ENCODE results near the gene TMEM147. TPM values are rescaled to one million over a fixed set of nuclear protein-coding genes. Genes with fewer than 3 reads are reported as not detected.

The TMEM147 gene
- total RNA-seq, 1 experiment from 2014 or later: 231 TPM

DNA sequence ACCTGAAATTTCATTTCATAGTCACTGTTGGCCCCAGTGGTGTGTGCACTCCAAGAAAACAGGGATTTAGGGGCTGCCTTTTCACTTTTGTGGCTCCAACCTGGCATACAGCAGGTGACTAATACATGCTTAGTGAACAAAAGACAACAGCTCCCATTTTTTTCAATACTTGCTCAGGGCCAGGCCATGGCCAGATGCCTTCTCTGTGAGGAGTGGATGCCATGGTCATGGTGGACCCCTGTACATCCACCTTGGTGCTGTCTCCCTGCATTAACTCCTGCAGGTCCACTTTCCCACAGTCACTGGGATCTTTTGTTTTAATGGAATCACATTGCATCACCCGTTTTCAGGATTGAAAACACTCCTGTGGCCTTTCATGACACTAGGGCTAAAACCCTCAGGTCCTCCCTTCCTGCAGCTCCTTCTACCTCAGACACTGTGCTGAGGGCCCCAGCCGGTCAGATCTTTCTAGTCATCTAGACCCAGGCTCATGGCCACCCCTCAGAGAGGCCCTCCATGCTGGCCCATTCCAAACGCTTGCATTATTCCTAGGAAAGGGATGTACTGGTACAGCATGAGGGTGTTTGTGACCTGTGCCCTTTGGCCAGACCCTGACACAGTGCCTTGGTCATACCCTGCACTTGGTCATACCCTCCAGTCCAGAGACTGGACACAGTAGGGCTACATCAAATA lies 1.2 kb upstream of the TMEM147 start:
- no peak for DNase-seq (ENCODE audit: extremely low read depth, low read depth)

DNA sequence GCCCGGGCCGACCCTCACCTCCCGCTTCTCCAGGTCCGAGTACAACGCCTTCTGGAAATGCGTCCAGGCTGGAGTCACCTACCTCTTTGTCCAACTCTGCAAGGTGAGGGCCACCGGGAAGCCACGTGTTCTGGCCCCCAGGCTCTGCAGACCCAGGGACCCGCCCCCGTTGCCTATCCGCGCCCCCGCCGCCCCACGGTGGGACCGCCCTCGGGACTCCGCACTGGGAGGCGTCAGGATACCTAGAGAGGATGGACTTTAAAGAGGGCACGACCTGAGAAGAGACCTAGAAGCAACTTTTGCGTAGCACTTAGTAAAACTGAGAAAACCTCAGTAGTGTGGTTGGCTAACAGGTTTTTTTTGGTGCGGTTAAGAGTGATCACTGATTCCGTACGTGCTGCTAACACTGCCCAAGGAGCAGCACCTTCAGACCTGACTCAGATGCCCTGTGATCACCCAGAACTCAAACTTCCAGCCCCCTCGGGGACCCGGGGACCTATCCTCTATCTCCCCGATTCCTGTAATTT lies 492 bp downstream of the TMEM147 start:
- no peak for DNase-seq (ENCODE audit: extremely low read depth, low read depth)

DNA sequence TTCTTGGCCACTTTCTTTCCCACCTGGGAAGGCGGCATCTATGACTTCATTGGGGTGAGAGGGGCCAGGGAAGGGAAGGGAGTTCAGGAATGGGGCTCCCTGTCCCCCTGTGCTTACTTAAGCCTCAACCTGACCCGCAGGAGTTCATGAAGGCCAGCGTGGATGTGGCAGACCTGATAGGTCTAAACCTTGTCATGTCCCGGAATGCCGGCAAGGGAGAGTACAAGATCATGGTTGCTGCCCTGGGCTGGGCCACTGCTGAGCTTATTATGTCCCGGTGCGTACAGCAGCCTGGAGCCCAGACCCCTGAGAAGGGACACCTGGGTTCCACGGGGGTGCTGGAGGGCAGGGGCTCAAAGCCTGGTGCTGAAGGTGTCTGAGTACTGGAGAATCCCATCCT lies 1.1 kb downstream of the TMEM147 start:
- no peak for DNase-seq (ENCODE audit: extremely low read depth, low read depth)

DNA sequence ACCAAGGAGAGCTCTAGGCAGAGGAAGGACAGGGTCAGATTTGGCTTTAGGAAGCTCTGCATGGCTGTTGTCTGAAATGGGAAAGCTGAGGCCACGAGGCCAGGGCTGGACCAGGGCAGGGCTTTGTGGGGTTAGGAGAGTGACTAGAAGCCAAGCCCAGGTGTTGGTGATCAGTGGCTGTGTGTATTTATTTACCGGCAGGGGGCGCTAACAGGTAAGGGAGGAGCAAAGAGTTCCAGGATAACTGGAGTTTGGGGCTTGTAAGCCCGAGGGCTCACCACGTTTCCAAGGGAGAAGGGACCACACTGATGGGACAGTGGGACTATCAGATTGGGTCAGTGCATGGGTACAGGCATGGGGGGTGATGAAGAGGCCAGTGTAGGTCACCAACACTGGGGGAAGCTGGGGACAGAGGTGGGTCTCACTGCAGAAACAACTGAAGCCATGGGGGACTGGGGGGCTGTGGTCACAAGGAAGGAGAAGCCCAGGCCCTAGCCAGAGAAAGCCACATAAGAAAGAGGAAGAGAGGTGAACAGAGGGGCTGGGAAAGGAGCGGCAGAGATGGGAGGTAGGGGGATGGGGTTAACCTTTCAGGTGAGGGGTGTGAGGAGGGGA lies 3.9 kb downstream of the TMEM147 start:
- DNase-seq (ENCODE audit: extremely low read depth, low read depth): peak; percentile 76

DNA sequence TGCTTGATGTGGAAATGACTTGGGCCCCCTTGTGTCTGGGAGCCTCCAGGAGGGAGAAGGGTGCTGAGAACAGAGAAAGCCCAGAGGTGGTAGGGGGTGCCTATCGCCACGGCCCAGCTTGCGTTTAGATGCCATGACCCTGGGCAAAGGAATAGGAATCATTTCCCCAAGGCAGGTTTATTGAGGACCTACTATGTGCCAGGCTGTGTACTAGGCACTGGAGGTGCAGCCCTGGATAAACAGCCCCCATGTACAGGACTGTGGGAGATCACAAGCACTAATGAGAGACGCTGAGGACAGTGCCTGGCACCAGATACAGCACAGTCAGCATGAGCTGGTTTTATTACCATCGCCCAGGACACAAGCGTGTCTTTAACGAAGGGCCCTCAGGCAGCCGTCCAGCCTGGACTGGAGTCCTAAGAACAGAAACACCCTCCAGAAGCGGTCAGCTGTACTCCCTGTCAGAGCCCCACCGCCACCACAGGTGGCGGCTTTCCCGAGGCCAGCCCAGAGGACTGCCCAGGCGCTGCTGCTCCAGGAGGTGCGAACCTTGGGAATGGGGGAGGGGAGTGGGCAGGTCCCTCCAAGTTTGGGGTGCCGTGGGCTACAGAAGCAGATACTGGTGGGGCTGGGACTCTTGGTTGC lies 4.6 kb downstream of the TMEM147 start:
- DNase-seq (ENCODE audit: extremely low read depth, low read depth): no peak

DNA sequence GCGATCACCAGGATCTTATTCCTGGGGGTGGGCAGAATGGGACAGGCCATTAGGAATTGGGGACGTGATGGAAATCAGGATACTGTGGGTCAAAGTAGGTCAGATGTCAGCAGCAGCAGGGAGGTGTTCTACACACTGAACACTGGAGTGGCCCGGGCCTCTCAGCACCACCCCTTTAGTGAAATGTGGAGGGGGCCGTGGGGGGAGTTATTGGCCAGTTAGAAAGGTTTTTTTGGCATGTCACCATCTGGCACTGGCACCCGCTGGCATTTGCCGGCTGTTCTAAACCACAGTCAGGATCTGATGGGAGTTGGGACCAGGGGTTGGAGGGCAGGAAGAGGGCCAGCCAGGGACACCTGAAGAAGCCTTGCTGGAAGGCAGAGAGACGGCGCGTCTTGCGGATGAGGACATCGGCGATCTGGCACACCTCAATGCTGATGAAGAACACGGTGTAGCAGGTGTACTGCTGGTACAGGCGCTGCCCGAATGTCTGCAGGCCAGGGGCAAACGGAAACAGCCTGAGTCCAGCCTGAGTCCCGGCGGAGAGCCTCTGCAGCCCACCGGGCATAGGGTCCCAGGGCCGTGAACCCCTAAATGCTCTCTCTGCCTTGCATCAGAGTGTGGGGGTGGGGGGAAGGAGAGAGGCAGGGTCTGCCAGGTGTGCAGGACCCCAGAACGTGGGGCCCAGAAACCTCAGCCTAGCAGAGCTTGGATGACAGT lies 5.8 kb downstream of the TMEM147 start:
- no peak for DNase-seq (ENCODE audit: extremely low read depth, low read depth)

DNA sequence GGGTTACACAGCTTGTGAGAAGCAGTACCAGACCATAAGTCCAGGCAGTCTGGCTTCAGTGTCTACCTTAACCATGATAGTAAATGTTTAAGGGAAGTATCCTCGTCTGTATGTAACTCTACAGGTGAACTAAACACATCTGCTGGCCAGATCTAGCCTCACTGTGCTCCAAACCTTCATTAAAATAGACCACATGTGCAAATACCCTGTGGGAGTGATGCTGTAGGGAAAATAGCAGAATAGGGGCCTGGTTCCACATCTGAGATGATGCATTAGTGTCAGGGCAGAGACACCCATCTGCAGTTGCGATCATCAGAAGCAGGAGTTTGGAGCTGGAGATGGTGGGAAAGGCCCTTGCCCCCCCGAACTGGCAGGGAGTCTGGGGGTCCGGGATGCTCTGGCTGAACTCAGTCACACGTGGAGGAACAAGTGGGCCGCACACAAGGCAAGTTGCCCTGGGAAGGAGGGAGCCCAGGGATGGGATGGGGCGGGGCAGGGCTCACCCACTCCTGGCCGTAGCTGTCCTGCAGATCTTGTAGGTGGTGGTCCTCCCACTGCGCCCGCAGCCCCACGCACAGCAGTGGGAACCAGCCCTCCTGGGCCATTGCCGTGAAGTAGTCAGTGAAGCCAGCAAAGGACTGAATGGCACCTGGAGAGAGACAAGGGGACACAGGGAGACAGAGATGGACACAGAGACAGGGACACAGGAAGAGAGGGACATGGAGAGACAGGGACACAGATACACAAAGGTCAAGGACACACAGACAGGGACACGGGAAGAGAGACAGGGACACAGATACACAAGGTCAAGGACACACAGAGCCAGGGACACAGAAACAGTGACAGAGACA lies 7.3 kb downstream of the TMEM147 start:
- no peak for DNase-seq (ENCODE audit: extremely low read depth, low read depth)

DNA sequence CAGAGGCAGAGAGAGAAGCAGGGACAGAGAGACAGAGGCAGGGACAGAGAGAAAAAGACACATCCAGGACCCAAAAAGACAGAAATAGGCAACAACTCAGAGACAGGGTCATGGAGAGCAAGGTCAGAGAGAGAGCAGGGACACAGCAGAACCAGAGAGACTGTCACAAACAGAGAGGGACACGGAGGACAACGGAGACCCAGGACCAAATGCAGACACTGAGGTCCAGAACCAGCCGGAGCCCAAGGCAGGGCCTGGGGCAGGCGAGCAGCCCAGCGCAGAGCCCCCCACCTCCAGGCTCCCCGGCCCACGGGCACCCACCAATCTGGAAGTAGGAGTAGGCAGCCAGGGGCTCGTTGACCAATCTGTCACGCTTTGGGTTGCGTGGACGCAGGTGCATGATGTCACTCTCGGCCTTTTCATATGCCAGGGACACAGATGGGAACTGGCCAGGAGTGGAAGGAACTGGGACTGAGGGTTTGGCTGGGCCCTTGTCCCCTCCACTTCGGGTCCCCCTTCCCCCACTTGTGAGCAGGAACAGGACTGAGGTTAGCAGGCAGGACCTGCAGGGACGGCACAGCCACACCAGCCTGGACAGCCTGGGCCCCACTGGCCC lies 8.1 kb downstream of the TMEM147 start:
- DNase-seq (ENCODE audit: extremely low read depth, low read depth): no peak

DNA sequence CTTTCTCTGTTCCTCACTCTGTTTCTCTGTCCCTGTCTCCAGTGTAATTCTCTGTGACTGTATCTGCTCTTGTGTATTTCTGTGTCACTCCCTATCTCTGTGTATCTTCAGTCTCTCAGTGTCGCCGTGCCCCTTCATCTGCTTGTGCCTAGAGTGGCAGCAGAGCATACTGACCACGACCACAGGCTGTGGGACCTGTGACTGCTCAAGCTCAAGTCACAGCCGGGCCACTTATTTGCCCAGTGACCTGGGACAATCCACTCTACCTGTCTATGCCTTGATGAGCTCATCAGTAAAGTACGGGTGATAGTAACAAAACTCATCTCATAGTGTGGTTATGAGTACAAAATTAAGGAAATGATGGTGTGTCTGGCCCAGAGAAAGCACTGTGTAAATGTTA lies 8.7 kb downstream of the TMEM147 start:
- DNase-seq (ENCODE audit: extremely low read depth, low read depth): no peak

DNA sequence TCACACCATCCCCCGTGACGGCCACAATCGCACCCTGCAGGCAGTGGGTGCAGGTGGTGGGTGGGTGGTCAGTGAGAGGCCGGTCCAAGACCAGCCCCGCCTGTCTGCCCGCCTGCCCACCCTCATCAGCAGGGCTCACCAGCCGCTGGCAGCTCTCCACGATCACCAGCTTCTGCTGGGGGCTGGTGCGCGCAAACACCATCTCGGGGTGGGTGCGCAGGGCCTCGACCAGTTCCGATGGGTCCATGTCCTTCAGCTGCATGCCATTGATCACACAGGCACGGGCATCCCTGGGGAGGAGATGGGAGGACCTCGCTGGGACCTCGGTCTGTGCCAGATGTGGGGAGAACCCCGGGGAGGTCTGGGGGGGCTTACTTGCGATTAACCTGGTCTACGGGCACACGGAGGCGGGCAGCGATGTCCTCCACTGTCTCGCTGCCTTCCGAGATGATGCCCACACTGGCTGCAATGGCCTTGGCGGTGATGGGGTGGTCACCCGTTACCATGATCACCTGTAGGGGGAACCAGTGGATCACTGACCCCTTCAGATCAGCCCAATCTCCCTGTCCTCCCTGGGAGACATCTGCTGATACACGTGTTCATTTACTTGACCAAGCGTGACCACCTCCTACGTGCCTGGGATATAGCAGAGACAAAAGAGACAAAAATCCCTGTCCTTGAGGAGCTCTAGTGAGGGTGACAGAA lies 10.0 kb downstream of the TMEM147 start:
- DNase-seq (ENCODE audit: extremely low read depth, low read depth): peak; percentile 21

DNA sequence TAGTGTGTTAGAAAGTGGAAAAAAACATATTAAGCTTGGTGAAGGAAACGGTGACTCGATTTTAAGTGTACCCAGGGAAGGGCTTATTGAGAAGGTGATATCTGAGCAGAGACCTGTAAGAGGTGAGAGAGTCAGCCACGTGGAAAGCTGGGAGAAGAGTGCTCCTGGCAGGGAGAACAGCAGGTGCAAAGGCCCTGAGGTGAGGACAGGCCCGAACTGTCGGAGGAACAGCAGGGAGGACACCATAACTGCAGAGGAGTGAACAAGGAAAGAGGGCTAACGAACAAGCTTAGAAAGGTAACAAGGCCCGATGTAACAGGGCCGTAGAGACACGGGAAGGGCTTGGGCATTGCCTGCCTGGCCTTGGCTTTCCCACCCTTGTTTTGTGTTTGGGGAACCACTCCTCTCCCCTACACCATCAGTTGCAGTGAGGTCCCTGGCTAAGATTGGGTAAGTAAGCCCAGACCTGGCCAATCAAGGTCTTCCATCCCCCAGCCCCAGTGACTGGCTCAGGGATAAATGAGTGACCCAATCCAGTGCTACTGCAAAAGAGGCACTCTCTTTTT lies 10.7 kb downstream of the TMEM147 start:
- no peak for DNase-seq (ENCODE audit: extremely low read depth, low read depth)

DNA sequence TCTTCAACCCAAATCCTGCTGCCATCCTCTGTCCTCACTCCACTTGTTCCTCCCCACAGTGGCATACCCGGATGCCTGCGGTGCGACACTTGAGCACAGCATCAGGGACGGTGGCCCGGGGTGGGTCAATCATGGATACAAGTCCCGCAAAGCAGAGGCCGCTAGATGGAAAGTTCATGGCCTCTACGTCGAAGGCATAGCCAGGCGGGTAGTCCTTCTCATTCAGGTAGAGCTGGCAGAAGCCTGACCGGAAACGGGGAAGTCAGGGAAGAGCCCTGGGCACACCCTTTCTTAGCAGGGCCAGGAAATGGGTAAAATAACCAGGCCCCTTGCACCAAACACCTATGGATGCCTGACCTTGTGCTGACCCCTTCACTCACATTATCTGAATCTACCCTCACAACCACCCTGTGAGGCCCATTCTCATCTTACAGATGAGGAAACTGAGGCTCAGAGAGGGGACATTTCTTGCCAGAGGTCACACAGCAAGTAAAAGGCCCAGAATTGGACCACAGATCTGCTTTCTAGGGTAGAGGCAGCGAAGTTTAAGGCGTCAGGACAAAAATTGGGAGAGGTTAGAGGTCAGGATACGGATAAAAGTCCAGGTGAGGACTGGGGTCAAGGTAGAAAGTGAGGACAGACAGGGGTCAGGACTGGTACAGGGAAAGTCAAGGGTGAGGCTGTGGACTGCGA lies 11.6 kb downstream of the TMEM147 start:
- DNase-seq (ENCODE audit: extremely low read depth, low read depth): no peak

DNA sequence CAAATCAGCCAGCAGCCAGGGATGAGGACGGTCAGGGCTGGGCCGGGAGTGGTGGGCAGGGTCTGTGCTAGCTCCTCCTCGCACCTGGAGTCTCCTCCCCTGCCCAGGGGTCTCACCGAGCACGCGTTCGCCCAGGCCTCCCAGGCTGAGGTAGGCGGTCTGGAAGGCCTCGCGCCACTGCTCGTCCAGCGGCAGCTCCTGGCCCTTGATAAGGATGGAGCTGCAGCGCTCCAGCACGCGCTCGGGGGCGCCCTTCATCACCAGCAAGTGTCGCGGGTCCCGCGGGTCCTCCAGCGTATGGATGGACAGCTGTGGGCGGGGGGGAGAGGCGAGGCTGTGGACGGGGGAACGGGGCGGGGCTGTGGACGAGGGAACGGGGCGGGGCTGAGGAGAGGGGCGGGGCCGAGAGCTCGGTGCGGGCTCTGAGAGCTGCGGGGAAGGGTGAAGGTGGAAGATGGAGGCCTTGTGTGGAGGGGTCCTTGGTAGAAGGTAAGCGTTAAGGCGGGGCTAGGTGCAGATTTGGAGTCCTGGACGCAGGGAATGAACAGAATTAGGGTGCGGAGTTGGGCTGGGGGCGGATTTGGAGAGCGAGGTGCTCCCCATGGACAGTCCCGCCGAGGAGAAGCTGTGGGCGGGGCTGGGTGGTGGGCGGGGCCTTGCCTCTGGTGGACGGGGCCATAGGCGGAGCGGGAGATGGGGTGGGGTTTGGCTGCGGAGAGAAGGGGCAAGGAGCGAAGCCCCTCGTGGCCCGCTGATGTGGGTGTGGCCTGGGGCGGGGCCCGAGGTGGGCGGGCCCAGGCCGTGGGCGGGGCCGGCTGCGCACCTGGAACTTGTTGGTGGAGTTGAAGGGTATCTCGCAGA lies 12.3 kb downstream of the TMEM147 start:
- no peak for DNase-seq (ENCODE audit: extremely low read depth, low read depth)

DNA sequence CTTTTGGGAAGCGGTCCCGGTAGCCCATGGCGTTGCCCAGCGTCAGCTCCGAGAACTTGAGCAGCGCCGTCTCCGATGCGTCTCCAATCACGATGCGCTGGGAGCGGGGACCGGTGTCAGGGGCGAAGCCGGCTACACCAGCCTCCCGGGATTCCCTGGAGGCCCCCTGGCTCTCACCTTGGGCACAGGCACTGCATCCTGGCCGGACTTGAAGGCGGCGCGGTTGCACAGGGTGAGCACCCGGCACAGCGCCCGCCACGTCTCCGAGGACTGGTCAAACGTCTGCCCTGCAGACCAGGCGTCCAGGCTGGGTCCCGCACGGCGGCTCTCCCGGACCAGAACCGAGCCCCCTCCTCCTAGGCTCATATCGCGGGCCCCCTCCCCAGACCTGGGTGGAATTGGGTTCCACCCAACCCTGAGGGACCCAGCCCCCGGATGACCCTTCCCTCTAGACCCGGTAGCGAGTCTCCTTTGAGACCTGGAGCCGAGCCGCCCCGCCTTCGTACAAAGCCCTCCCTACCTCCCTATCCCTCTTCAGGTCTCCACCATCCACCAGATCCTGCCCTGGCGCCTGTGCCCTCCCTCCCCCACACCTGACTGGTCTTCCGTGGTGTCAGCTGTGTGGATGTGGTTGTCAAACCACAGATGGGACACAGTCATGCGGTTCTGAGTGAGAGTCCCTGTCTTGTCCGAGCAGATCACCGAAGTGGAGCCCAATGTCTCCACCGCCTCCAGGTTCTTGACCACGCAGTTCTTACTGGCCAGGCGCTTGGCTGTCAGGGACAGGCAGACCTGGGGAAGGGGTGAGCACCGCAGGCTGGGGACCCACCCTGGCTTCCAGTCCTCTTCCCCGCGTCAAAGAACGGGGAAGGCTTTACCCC lies 13.2 kb downstream of the TMEM147 start:
- no peak for DNase-seq (ENCODE audit: extremely low read depth, low read depth)

DNA sequence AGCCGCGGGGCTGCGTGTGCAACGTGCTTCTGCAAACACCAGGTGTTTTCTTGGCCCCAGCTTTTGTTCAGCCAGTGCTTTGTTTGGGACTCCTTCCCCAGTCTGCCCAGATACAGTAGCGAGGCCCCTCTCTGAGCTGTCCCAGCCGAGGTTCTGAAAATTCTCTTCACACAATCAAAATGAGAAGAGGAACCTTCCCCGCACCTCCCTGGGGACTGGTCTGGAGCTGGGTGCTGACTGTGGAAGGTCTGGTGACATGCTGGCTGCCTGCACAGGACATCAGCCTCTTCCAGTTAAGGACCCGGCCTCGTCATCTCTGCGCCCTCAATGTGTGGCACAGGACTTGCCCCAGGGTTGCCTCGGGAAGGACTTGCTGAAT lies 13.8 kb downstream of the TMEM147 start:
- DNase-seq (ENCODE audit: extremely low read depth, low read depth): no peak

DNA sequence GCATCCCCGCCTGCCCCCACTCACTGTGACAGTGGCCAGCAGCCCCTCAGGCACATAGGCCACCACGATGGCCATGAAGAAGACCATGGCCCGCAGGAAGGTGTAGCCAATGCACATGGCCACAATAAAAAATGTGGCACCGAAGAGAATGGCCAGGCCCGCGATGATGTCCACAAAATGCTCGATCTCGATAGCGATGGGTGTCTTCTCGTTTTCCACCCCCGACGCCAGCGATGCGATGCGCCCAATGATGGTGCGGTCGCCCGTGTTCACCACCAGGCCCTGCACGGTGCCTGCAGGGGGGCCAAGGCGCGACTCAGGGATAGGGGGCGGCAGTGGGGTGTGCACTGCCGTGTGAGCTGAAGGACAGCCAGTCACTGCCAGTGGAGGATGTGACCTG lies 14.4 kb downstream of the TMEM147 start:
- no peak for DNase-seq (ENCODE audit: extremely low read depth, low read depth)
